Measurements from ENCODE around the gene AKT1S1.

- TF ChIP-seq CTCF (IDR thresholded peaks at IDR 0.05) (no peak), POLR2A (IDR thresholded peaks at IDR 0.05) (no peak)
These were observed 5.5 kb upstream of the AKT1S1 start for GRCh38 chr19:49882643-49883042.
